ENCODE data around the gene EIF2B4. TPM values are rescaled to one million over a fixed set of nuclear protein-coding genes. Genes with fewer than 3 reads are reported as not detected.
A peak's percentile ranks its signal among the peaks of the same experiment; 100 is the strongest.

Gene EIF2B4
- total RNA-seq, 1 experiment from 2014 or later, result 67.2 TPM

- no CpG with 5 or more reads among the region's 5 CpGs for WGBS (ENCODE audit: extremely low coverage, insufficient read length, low lambda C conversion rate)
- Histone ChIP-seq H3K9me3 (ENCODE audit: control insufficient read depth, low read depth, low read length) (no peaks in the 10 kb centered on the region), H2BK15ac (ENCODE audit: low read depth, low read length) (no peak overlapping the region), H3K14ac (ENCODE audit: insufficient read depth, low read length) (no peak overlapping the region), H3K4me2 (ENCODE audit: insufficient read depth, insufficient read length, low read length) (no peak overlapping the region), H2BK20ac (ENCODE audit: low read depth, low read length, poor library complexity, severe bottlenecking) (no peak overlapping the region), H3K18ac (ENCODE audit: insufficient read length, low read depth, low read length) (no peak overlapping the region), H2BK12ac (ENCODE audit: insufficient read length, low read depth, low read length) (no peak overlapping the region), H3K79me1 (ENCODE audit: insufficient read depth, low read depth, low read length, poor library complexity, severe bottlenecking) (peaks cover 8% of the 10 kb centered on the region), H3K27ac (ENCODE audit: insufficient read length, low read depth, low read length) (no peak overlapping the region), H4K8ac (replicated peaks; ENCODE audit: insufficient read length, low read depth, low read length) (no peak overlapping the region), H4K20me1 (ENCODE audit: control insufficient read depth, insufficient read depth, insufficient read length) (no peaks in the 10 kb centered on the region), H2BK120ac (ENCODE audit: low read depth, low read length, poor library complexity, severe bottlenecking) (no peak overlapping the region), H3T11ph (ENCODE audit: low read length) (no peak overlapping the region), H3K79me2 (ENCODE audit: insufficient read depth, low read length) (peaks cover 56% of the 10 kb centered on the region; the same call in 1 of the 2 replicates), H4K91ac (ENCODE audit: insufficient read length, low read depth, low read length) (no peak overlapping the region), H2AK5ac (ENCODE audit: insufficient read length, low read length) (no peak overlapping the region), H4K5ac (ENCODE audit: insufficient read length, low read depth, low read length) (no peak overlapping the region), H3K4ac (ENCODE audit: low read depth, low read length) (no peak overlapping the region), H3K4me1 (ENCODE audit: insufficient read depth, low read length) (no peaks in the 10 kb centered on the region), H3K9ac (ENCODE audit: extremely low read depth, insufficient read length, low read length) (no peak overlapping the region), H3K56ac (ENCODE audit: insufficient read length, low read depth, low read length) (no peak overlapping the region), H3K27me3 (ENCODE audit: insufficient read depth, low read length) (no peaks in the 10 kb centered on the region), H2BK5ac (ENCODE audit: insufficient read length, low read length) (no peak overlapping the region), H3K23me2 (ENCODE audit: insufficient read length, low read depth, low read length, poor library complexity, severe bottlenecking) (no peaks in the 10 kb centered on the region), H3K23ac (ENCODE audit: insufficient read length, low read depth, low read length) (no peak overlapping the region), H2AFZ (ENCODE audit: low read length) (no peak overlapping the region)
- H3K27me3 Mint-ChIP-seq (ENCODE audit: low read depth), result no peaks in the 10 kb centered on the region
- no peaks in the 10 kb centered on the region for H3K4me1 Mint-ChIP-seq
- H3K36me3 Mint-ChIP-seq (ENCODE audit: insufficient read depth in 1 of 3, low read depth in 3 of 3), result peaks cover 9 to 30% (median 21%) of the 10 kb centered on the region in 3 experiments; a peak in 6 of 7 replicates
- no peak for DNase-seq
- TF ChIP-seq CTCF (conservative IDR thresholded peaks at IDR 0.05), result no peak
- no peak overlapping the region for H3K4me3 Mint-ChIP-seq
- peak overlapping the region in 1 of 3 experiments; percentile 82; a peak in 2 of 7 replicates for H3K27ac Mint-ChIP-seq
- no peaks in the 10 kb centered on the region for H3K9me3 Mint-ChIP-seq
Observed at GRCh38 chr2:27398962-27399361, 28.8 kb upstream of the EIF2B4 start.
